Stimulated activated CD4-positive, alpha-beta T cell treated with anti-CD3 and anti-CD28 coated beads, Interleukin-1b, Interleukin-23, amount 100 ng/mL, for 48 hours (primary cell): ENCODE measurements around the gene SBDS.
"Not testable (repeated sequence)": the region's sequence is repeated elsewhere in the genome, so short reads cannot be mapped to it uniquely, and the experiment has no call there.

Experiments
- DNase-seq: peaks from one replicate; pipeline ENCODE4 v3.0.0-alpha.2; 2020

SBDS gene

DNA sequence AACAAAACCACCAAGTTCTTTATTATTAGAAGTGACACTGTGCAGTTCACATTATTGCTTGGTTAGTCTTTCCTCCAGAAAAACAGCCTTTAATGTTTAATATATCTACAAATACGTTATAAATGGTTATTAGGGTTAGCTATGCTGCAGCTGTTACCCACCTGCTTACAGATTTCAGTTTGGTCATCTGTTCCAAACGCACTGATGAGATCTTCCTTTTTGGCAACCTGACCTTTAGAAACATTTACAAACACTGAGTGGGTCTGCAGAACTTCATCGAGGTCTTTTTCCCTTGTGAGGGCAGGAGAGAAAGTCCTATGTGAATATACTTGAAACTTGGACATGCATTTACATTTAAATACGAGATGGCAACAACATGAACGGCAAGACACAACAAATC lies 1.3 kb downstream of the SBDS start:
- not testable (repeated sequence) for DNase-seq

DNA sequence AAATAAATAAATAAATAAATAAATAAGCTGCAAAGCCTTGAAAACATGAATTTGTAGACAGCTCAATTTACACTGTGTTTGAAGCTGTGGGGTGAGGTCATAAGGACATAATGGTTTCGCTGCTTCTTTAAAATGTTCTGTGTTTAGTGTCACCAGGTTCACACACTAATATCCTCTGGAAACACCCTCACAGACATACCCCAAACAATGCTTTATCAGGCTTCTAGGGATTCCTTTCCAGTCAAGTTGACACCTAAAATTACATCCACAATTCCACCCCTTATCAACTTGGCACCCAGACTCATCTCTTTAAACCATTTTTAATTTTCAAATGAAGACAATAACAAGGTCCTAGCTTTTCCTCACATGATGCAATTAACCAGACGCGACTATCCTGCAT lies 5.8 kb downstream of the SBDS start:
- not testable (repeated sequence) for DNase-seq

DNA sequence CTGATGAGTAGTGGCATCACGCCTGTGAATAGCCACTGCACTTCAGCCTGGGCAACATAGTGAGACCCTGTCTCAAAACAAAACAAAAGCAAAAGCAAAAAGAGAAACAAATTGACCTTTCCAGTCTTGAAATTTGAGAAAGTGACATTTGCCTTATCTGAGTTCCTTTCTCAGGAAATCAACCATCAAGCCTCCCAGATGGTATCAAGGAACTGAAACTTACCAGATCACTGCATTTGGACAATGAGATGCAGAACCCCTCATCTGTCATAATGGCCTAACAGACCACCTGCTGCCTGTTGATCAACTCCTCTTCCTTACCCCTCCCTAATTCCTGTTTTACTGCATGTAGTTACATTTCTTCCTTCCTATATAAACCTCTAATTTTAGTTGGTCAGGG lies 15.1 kb downstream of the SBDS start:
- not testable (repeated sequence) for DNase-seq

DNA sequence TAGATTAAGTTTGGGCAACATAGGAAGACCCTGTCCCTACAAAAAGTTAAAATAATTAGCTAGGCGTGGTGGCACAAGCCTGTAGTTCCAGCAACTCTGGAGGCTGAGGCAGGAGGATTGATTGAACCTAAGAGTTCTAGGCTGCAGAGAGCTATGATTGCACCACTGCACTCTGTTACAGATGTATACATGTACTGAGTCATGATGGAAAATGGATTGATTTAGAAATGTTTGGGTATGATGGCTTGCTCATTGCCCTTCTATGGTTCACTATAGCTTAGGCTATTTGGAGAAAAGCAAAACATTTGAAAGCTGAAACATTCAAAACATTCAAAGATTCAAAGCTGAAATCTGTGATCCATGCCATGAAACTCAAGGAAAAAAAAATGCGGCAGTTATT lies 16.4 kb downstream of the SBDS start:
- DNase-seq = not testable (repeated sequence)

DNA sequence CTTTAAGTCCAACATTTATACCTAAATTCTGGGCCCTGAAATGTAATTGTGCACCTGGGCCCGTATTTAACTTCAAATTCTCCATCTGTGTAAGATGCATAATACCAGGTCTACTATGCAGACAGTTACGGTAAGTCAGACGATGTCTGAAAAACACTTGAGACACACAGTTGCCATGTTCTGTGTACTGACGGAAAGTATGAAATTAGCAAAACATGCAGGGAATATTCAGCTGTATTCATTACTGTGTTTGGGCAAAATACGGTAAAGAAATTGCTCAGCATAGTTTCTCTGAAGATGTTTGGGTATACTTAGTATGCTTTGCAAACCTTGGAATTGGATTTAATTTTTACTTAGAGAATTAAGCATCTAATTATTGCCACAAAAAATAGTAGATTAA lies 17.1 kb downstream of the SBDS start:
- not testable (repeated sequence) for DNase-seq

DNA sequence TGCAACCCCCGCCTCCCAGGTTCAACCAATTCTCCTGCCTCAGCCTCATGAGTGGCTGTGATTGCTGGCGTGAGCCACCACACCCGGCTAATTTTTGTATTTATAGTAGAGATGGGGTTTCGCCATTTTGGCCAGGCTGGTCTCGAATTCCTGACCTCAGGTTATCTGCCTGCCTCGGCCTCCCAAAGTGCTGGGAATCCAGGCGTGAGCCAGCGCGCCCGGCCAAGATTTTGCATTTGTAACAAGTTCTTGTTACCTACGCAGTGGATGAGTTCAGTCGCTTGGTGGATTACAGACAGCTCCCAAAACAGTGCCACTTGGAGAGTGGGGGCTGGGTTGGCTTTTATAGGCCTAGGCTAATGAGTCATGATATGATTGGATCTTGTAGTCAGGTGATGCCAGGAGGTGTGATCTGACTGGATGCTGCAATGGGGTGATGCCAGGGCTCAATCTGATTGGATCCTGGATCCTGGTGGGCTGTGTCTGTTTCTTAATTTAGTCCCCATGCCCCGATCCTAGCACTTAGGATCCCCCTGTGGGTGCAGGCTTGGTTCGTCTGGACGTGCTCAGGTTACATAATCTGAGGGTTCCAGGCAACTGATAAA lies 20.3 kb downstream of the SBDS start:
- DNase-seq = no peak

DNA sequence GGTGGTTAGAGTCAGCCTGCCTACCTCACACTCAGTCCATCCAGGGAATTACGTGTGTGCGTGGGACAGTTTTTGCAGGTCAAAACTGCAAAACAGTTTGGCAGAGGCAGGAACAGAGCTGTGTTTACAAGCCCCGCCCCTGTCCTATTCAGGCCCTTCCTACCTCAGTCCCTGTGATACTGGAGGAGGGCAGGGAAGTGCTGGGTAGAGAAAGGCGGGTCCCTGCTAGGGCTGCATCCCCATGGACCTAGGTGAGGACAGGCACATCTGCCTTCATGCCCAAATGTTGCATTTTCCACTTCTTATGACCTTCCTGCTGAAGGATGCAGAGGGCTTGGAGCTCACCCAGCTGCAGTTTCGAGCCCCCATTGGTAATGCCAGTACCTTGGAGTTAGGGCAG lies 25.1 kb downstream of the SBDS start:
- DNase-seq = no peak

DNA sequence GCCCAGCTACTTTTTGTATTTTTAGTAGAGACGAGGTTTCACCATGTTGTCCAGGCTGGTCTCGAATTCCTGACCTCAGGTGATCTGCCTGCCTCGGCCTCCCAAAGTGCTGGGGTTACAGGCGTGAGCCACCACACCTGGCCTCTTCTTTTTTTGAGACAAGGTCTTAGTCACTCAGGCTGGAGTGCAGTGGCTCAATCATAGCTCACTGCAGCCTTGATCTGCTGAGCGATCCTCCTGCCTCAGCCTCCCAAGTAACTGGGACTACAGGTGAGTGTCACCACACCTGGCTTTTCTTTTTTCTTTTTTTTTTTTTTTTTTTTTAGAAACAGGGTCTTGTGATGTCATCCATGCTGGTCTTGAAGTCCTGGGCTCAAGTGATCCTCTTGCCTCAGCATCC lies 26.4 kb downstream of the SBDS start:
- DNase-seq = not testable (repeated sequence)

DNA sequence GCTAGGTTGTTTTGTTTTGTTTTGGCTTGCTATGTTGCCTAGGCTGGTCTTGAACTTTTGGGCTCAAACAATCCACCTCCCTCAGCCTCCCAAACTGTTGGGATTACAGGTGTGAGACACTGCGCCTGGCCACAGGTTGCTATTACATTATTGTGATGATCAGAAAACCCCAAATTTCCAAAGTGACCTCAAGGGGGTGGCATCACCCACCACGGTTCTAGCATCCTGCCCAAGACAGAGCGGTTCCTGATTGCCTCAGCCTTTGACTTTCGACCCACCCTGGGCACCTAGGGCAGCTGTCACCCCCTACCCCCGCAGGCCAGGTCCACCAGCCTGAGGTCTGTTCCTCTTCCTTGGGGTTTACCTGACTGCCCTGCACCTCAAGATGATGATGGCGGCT lies 28.4 kb downstream of the SBDS start:
- DNase-seq = no peak

DNA sequence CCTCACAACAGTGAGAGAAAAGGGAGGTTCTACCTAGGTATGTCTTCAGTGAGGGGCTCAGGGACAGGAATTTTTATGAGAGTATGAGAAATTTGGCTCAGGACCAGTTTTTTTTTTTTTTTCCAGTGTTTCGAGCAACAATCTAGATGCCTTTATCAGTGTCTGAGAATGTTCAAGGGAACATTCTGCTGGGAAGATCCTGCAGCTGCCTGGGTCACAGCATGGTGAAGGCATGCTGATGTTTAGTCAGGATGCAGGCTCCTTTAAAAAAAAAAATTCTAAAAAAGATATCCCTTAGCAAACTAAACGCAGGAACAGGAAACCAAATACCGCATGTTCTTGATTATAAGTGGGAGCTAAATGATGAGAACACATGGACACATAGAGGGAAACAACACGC lies 31.0 kb downstream of the SBDS start:
- DNase-seq = no peak

DNA sequence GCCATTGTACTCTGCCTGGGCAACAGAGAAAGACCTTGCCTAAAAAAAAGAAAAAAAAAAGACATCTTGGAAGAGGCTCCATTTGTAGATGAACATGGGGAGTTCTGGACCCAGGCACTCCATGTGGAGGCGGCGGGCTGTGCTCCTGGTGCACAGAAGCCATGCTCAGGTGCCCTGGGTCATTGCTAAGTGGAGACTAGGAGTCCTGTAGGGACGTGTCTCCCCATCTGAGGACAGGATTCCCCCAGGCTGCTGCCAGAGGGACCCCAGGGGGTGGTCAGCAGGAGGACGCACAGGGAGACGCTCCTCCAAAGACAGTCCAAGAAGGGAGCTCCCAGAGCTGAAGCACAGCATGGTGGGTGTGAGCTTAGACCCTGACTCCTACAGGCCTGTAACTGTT lies 34.3 kb downstream of the SBDS start:
- no peak for DNase-seq

DNA sequence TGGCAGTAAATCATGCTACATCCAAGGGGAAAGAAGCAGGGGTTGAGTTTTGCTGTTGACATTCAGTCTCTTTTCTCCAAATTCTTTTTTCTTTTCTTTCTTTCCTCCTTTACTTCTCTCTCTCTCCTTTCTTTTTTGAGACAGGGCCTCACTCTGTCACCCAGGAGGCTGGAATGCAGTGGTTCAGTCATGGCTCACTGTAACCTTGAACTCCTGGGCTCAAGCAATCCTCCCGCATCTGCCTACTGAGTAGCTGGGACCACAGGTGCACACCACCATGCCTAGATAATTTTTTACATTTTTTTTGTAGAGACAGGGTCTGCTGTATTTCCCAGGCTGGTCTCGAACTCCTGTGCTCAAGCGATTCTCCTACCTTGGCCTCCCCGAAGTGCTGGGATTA lies 35.2 kb downstream of the SBDS start:
- no peak for DNase-seq

DNA sequence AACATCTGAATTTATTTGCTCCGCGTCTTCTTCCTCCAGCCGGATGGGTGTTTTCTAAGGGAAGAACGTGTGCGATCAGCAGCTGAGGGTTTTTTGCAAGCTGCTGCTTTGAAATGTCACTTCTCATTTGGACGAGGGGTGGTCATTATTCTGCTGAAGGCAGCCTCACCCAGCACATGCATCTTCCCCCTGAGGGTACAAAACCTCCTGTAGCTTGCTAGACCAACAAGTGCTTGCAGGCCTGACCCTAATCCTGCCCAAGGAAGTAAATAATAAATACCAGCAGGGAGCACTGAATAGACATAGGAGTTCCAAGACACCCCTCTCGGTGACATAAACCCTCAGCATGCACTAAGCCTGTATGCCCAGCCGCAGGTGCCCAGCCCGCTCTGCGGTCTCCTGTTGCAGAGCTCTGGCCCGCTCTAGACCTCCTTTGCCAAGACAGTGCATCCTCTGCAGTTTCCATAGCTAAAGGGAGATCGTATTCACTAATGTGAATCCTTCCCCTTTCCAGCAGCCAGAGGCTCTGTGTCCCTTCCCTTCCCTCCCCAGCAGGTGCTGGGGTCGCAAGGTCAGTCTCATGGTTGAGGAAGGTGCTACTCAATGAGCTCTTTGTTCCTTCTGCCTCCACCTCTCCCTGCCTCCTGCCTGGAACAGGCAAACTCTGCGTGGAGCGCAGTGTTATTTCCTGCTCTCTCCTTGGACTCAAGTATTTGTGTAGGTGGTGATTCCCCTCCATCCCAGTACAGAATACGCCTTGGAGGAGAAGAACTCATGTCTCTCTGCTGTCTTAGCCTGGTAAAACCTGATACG lies 36.6 kb downstream of the SBDS start:
- DNase-seq = no peak

DNA sequence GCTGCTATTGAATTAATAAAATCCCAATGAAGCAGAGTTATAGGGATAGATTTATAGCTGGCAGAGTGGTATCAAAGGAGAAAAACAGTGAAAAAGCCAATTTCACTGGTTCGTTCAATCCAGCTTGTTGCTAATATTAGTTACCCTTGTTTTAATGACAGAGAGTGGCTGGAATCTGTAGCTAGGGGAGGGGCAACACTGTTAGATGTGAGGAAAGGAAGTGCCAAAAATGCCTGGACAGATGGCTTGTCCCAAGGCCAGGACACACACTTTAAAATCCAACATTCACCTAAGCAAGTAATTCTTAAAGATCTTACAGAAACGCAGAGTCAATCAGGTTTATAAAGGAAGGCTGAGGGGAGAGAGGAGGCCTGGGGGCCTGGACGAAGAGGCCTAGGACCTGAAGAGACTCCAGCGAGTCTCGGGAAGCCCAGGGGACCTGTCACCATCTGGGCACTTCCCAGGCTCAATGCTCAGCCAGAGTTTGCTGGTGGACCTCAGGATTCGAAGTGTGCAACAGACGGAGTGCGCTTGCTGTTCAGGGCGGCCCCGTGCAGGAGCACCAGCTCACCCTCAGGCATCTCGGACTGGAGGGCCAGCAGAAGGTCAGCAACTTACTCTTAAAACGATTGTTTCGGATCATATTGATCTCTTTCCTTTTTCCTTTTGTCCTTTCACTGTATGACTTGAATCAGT lies 37.6 kb downstream of the SBDS start:
- no peak for DNase-seq

DNA sequence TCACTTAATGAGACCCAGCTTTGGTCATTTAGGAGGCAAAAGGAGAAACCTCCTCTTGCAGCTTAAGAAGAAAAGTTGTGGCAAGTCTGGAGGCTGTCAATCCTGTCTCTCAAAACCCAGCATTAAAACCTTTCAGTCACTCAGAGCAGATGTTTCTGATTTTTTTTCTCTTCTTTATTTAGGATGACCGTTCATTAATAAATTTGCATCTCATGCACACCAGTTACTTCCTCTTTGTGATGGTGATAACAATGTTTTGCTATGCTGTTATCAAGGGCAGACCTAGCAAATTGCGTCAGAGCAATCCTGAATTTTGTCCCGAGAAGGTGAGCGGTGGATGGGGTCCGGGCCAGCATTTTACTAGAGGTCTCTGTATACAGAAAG lies 42.4 kb downstream of the SBDS start:
- no peak for DNase-seq

DNA sequence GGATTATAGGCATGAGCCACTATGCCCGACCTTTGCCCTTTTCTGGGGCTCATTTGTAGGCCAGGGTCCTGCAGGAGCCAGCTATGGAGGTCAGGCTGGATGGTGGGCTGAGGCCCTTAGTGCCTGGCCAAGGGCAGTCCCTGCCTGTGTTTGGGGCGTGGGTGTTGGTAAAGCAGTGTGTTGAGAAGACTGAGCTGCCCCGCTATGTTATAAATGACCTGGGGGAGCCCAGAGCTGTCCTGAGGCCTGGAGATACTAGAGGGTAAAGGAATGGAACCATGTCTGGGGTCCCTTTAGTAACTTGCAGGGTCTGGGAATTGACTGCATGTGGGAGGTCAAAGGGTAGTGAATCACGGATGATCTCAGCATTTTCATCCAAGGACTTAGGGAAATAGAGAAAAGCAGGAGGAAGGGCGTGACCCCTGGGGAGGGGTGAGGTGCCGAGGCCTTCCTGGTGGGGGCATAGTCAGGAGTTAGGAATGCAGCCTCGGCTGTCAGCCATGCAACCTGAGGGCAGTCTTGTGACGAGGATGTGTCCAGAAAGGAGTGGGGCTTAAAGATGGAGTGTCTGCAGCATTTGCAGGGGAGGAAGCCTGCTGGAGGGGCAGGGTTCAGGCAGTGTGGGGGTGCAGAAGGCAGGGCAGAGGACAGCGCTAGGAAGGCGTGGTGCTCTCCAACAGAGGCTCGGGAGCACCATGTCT lies 42.9 kb downstream of the SBDS start:
- DNase-seq = no peak

DNA sequence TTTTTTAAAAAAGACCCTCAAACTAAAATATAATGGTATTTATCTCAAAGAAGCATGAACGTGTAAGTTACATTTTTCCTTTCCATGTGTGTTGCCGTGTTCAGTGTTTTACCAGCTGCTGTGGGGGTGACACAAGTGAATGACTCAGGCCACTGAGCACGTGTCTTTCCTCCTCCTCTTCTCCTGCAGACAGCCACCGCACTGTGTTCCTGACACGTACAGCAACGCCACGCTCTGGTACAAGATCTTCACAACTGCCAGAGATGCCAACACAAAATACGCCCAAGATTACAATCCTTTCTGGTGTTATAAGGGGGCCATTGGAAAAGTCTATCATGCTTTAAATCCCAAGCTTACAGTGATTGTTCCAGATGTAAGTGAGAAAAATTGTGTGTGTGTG lies 44.6 kb downstream of the SBDS start:
- no peak for DNase-seq

DNA sequence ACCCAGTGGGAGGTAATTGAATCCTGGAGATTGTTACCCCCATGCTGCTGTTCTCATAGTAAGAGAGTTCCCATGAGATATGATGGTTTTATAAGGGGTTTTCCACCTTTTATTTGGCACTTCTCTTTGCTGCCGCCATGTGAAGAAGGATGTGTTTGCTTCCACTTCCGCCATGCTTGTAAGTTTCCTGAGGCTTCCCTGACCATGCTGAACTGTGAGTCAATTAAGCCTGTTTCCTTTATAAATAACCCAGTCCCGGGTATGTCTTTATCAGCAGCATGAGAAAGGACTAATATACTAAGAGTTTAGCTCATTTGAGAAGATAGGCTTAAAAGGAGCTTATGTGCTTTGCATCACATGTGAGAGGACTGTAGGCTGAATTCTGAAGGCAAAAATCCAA lies 45.1 kb downstream of the SBDS start:
- no peak for DNase-seq

DNA sequence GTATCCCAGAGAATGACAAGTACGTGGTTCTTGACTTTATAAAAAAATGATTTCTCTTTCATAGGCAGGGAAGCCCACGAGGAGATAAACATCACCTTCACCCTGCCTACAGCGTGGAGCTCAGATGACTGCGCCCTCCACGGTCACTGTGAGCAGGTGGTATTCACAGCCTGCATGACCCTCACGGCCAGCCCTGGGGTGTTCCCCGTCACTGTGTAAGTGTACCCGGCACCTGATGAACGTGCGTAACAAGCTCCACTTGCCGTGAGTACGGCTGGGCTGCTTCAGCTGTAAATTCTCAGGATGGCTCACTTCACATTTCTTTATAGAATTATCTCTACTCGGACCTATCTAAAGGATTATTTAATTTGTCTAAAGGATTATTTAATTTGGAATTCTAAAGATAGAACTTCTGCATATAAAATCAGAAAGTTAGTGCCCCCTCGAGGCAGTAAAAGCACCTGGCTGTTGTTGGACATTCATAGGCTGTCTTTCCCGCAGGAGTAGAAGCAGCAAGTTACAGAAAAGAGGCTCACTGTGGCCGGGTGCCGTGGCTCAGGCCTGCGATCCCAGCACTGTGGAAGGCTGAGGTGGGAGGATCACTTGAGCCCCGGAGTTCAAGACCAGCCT lies 46.8 kb downstream of the SBDS start:
- no peak for DNase-seq

DNA sequence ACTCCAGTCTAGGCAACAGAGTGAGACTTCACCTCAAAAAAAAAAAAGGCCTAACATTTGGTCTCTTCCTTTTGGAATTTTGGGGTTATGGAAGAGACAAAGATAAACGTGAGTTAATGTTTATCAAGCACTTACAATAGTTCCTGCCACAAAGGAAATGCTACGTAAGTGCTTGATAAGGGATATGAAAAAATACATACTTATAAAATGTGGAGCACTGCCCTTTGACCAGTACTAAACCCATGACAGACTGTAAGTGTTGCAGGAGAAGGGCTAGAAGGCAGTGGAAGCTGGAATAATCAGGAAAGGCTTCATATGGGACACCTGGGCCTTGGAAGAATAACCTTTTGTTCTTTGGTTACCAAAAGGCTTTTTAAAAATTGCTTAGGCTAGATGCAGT lies 48.8 kb downstream of the SBDS start:
- DNase-seq = no peak

DNA sequence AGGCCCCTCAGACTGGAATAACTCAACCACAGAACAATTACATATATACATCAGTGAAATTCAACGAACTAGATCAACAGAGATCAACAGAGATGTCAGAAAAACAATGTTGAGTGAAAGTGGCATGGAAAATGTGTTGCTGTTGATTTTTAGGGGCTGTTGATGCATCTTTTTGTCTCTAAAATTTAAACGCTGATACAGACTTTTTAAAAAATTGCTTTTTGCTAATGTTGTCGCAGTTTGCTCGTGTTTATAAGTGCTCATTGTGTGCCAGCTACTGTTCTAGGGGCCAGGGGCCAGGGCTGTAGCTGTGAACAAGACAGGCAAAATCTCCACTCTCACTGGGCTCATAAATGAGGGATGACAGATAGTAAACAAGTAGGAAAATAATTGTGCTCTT lies 56.1 kb downstream of the SBDS start:
- DNase-seq = no peak

DNA sequence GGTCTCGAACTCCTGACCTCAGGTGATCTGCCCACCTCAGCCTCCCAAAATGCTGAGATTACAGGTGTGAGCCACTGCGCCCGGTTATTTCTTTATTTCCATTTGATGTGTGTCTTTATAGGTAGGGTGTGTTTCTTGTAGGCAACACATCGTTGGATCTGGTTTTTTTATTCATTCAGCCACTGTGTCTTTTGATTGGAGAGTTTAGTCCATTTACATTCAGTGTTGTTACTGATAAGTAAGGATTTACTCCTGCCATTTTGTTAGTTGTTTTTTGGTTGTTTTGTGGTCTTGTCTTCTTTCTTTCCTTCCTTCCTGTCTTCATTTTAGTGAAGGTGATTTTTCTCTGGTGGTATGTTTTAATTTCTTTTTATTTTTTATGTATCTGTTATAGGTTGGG lies 57.4 kb downstream of the SBDS start:
- DNase-seq = no peak
